Neural progenitor cell (in vitro differentiated cells): ENCODE data around the gene CAMK2N1. TPM values are rescaled to one million over a fixed set of nuclear protein-coding genes. Genes with fewer than 3 reads are reported as not detected.

Source experiments
- DNase-seq: peaks from one replicate; pipeline ENCODE4 v3.0.0-alpha.2; 2016; ENCODE audit warnings: low spot score
- H2AFZ ChIP-seq: fragments of 200-600 bp; sonication (generic); replicated peaks from 2 replicates; pipeline ENCODE4 v1.6.1; 2016; ENCODE audit warnings: antibody characterized with exemption
- H3F3A ChIP-seq: fragments of 200-600 bp; sonication (generic); 2 replicates; pipeline ENCODE4 v1.6.1; 2016; ENCODE audit warnings: antibody characterized with exemption, low read depth
- H3K27ac ChIP-seq: fragments of 200-600 bp; sonication (generic); 2 replicates; pipeline ENCODE4 v1.5.1; 2016; ENCODE audit warnings: mild to moderate bottlenecking
- H3K27me3 ChIP-seq: fragments of 200-600 bp; sonication (generic); 2 replicates; pipeline ENCODE4 v1.6.1; 2016; ENCODE audit warnings: mild to moderate bottlenecking, moderate library complexity
- H3K36me3 ChIP-seq: fragments of 200-600 bp; sonication (generic); 2 replicates; pipeline ENCODE4 v1.5.1; 2016
- H3K4me1 ChIP-seq: fragments of 200-600 bp; sonication (generic); 2 replicates; pipeline ENCODE4 v1.6.1; 2016; ENCODE audit warnings: mixed run types
- H3K4me2 ChIP-seq: fragments of 200-600 bp; sonication (generic); 2 replicates; pipeline ENCODE4 v1.6.1; 2016
- H3K4me3 ChIP-seq: fragments of 200-600 bp; sonication (generic); 2 replicates; pipeline ENCODE4 v1.5.1; 2016
- H3K79me2 ChIP-seq: fragments of 200-600 bp; sonication (generic); 2 replicates; pipeline ENCODE4 v1.6.1; 2016; ENCODE audit warnings: low read depth
- H3K9ac ChIP-seq: fragments of 200-600 bp; sonication (generic); 2 replicates; pipeline ENCODE4 v1.6.1; 2016
- H3K9me3 ChIP-seq: fragments of 200-600 bp; sonication (generic); 2 replicates; pipeline ENCODE4 v1.5.1; 2016; ENCODE audit warnings: low read depth
- H4K20me1 ChIP-seq: fragments of 200-600 bp; sonication (generic); 2 replicates; pipeline ENCODE4 v1.6.1; 2016; ENCODE audit warnings: low read depth
- H3K27ac Mint-ChIP-seq: 3 replicates; pipeline ENCODE4 v1.8.0; 2021; ENCODE audit warnings: mixed read lengths
- H3K27me3 Mint-ChIP-seq: 2 replicates; pipeline ENCODE4 v1.8.0; 2022; ENCODE audit warnings: low read depth, mild to moderate bottlenecking, inconsistent platforms, moderate library complexity, mixed read lengths; ENCODE audit not compliant: insufficient read depth
- H3K36me3 Mint-ChIP-seq: 3 replicates; pipeline ENCODE4 v1.8.0; 2021; ENCODE audit warnings: mixed read lengths
- H3K4me1 Mint-ChIP-seq: 3 replicates; pipeline ENCODE4 v1.8.0; 2021; ENCODE audit warnings: mixed read lengths
- H3K4me3 Mint-ChIP-seq: 3 replicates; pipeline ENCODE4 v1.8.0; 2021; ENCODE audit warnings: mild to moderate bottlenecking, moderate library complexity, mixed read lengths
- H3K9me3 Mint-ChIP-seq: 3 replicates; pipeline ENCODE4 v1.8.0; 2020; ENCODE audit warnings: mixed read lengths
- CTCF ChIP-seq: fragments of 200-600 bp; sonication (generic); IDR thresholded peaks from 2 replicates; pipeline ENCODE4 v1.5.1; 2017; ENCODE audit warnings: antibody characterized with exemption, mild to moderate bottlenecking
- EZH2 ChIP-seq: fragments of 200-600 bp; sonication (generic); IDR thresholded peaks from 2 replicates; pipeline ENCODE4 v1.6.1; 2017; ENCODE audit warnings: antibody characterized with exemption, mild to moderate bottlenecking, moderate library complexity
- EZH2phosphoT487 ChIP-seq: fragments of 200-600 bp; sonication (generic); IDR thresholded peaks from 2 replicates; pipeline ENCODE4 v1.6.1; 2017; ENCODE audit warnings: antibody characterized with exemption
- total RNA-seq: library from RNA; depleted of rRNA; stranded (reverse); fragments of >200 nt; gene quantifications from 2 replicates; pipeline ENCODE4 v1.2.3, GENCODE V29; 2015; ENCODE audit warnings: low replicate concordance

Gene CAMK2N1
- total RNA-seq, 1 donor from 2014 or later: 11.4 TPM

GRCh38 chr1:20505488-20505887, 19.5 kb upstream of the CAMK2N1 start:
- peaks cover 6% of the 10 kb centered on the region for H3K27me3 Mint-ChIP-seq
- peak overlapping the region; percentile 31 for H3K4me3 Mint-ChIP-seq
- peaks cover 41% of the 10 kb centered on the region for H3K79me2 ChIP-seq
- no peaks in the 10 kb centered on the region for H3K36me3 Mint-ChIP-seq
- no peak overlapping the region for H3K9ac ChIP-seq
- H3K27ac Mint-ChIP-seq: no peak overlapping the region
- no peak overlapping the region for H3K4me2 ChIP-seq
- DNase-seq: no peak
- no peaks in the 10 kb centered on the region for H3K36me3 ChIP-seq
- peaks cover 5% of the 10 kb centered on the region for H3K4me1 Mint-ChIP-seq
- H4K20me1 ChIP-seq: peaks cover 6% of the 10 kb centered on the region
- no peaks in the 10 kb centered on the region for H3F3A ChIP-seq
- peaks cover 19% of the 10 kb centered on the region for H3K27me3 ChIP-seq
- H3K4me1 ChIP-seq: peaks cover 8% of the 10 kb centered on the region
- no peaks in the 10 kb centered on the region for H3K9me3 ChIP-seq
- no peaks in the 10 kb centered on the region for H3K9me3 Mint-ChIP-seq
- H3K4me3 ChIP-seq: no peak overlapping the region
- H3K27ac ChIP-seq: no peak overlapping the region
- no peak overlapping the region for H2AFZ ChIP-seq
- TF ChIP-seq CTCF (no peak), EZH2phosphoT487 (no peak), EZH2 (no peak)

- H3K9me3 ChIP-seq: no peaks in the 10 kb centered on the region
- H3K36me3 Mint-ChIP-seq: peaks cover 4% of the 10 kb centered on the region
- no peak overlapping the region for H2AFZ ChIP-seq
- H3K4me3 ChIP-seq: no peak overlapping the region
- H3K4me1 Mint-ChIP-seq: no peaks in the 10 kb centered on the region
- no peaks in the 10 kb centered on the region for H3F3A ChIP-seq
- no peak overlapping the region for H3K4me3 Mint-ChIP-seq
- no peak for DNase-seq
- no peak overlapping the region for H3K4me2 ChIP-seq
- no peak overlapping the region for H3K27ac ChIP-seq
- H3K27ac Mint-ChIP-seq: no peak overlapping the region
- H3K9me3 Mint-ChIP-seq: no peaks in the 10 kb centered on the region
- peaks cover 6% of the 10 kb centered on the region for H4K20me1 ChIP-seq
- no peak for TF ChIP-seq CTCF
- no peak for TF ChIP-seq EZH2
- no peak for TF ChIP-seq EZH2phosphoT487
- peaks cover 20% of the 10 kb centered on the region for H3K79me2 ChIP-seq
- H3K36me3 ChIP-seq: no peaks in the 10 kb centered on the region
- no peak overlapping the region for H3K9ac ChIP-seq
- peaks cover 2% of the 10 kb centered on the region for H3K27me3 Mint-ChIP-seq
- H3K27me3 ChIP-seq: no peaks in the 10 kb centered on the region
- H3K4me1 ChIP-seq: no peaks in the 10 kb centered on the region
Observed at GRCh38 chr1:20500716-20501115, 14.7 kb upstream of the CAMK2N1 start.

GRCh38 chr1:20499718-20500117, 13.7 kb upstream of the CAMK2N1 start:
- Histone ChIP-seq H3K4me2 (no peak overlapping the region), H3K79me2 (peaks cover 11% of the 10 kb centered on the region), H3K9me3 (no peaks in the 10 kb centered on the region), H3K27ac (no peak overlapping the region), H2AFZ (no peak overlapping the region), H3K4me3 (no peak overlapping the region), H3K9ac (no peak overlapping the region), H3K36me3 (no peaks in the 10 kb centered on the region), H3K27me3 (no peaks in the 10 kb centered on the region), H4K20me1 (peaks cover under 1% of the 10 kb centered on the region), H3F3A (no peaks in the 10 kb centered on the region), H3K4me1 (no peaks in the 10 kb centered on the region)
- H3K9me3 Mint-ChIP-seq: no peaks in the 10 kb centered on the region
- no peak for DNase-seq
- TF ChIP-seq EZH2phosphoT487: no peak
- TF ChIP-seq CTCF: no peak
- TF ChIP-seq EZH2: no peak
- no peaks in the 10 kb centered on the region for H3K4me1 Mint-ChIP-seq
- H3K27me3 Mint-ChIP-seq: peaks cover 2% of the 10 kb centered on the region
- H3K36me3 Mint-ChIP-seq: peaks cover 4% of the 10 kb centered on the region
- H3K27ac Mint-ChIP-seq: no peak overlapping the region
- no peak overlapping the region for H3K4me3 Mint-ChIP-seq
